Stomach smooth muscle (tissue), 2 donors: ENCODE results near the gene CNTN2.

Source experiments
- H3K27ac ChIP-seq: one replicate; pipeline ENCODE4 v1.7.0; 2013; ENCODE audit warnings: mild to moderate bottlenecking, low read length, inconsistent platforms
- H3K27me3 ChIP-seq, 2 donors: one replicate each; pipeline ENCODE4 v1.7.0; 2013; ENCODE audit warnings: low read length in 2 of 2; ENCODE audit not compliant: insufficient read depth in 2 of 2, control insufficient read depth in 1 of 2
- H3K36me3 ChIP-seq, 2 donors: one replicate each; pipeline ENCODE4 v1.7.0; 2013; ENCODE audit warnings: low read length in 2 of 2; ENCODE audit not compliant: control insufficient read depth in 2 of 2, insufficient read depth in 2 of 2
- H3K4me1 ChIP-seq: one replicate; pipeline ENCODE4 v1.7.0; 2013; ENCODE audit warnings: low read length; ENCODE audit not compliant: control insufficient read depth, insufficient read depth
- H3K4me3 ChIP-seq, 2 donors: one replicate each; pipeline ENCODE4 v1.7.0; 2013; ENCODE audit warnings: low read length in 2 of 2
- H3K9ac ChIP-seq, 2 donors: one replicate each; pipeline ENCODE4 v1.7.0; 2013; ENCODE audit warnings: low read length in 2 of 2, mild to moderate bottlenecking in 1 of 2
- H3K9me3 ChIP-seq, 2 donors: one replicate each; pipeline ENCODE4 v1.7.0; 2013; ENCODE audit warnings: low read length in 2 of 2; ENCODE audit not compliant: control insufficient read depth in 2 of 2
- donor health status: healthy.
- donor health status: Pancreatic carcinoma.

Gene CNTN2

DNA sequence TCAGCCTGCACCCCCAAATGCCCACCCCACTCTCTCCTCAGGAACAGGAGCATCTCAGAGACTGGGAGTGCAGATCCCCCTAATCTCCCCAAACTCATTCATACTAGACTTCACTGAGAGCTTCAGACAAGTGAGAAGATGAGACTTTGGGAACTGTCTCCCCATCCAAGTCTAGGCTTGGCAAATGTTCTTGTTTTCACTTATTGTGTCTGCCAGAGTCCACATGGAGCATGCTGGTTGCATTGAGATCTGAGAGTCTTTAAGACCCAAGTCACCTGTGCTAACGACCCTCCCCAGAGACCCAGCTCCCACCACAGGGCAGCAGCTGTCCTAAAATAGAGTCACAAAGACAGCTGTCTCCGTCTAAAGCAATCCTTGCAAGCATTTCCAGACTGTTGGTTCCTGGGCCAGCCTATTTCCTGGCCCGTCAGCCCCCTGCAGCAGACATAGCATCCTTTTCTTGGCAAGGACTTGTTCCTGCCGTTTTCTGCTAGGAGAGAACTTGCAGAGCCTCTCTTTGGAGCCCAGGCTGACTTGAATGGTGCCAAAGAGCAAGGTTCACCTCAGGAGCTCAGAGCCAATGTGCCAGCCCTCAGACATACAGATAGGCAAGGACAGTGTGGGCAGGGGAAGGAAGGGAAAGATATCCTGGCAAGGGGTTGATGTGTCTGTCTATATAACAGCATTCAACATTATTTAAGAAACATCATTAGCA, 1.9 kb upstream of the CNTN2 start:
- no peaks in the 10 kb centered on the region for H3K36me3 ChIP-seq
- no peak overlapping the region for H3K4me3 ChIP-seq
- no peak overlapping the region for H3K9ac ChIP-seq
- peaks cover 7% of the 10 kb centered on the region for H3K4me1 ChIP-seq
- H3K9me3 ChIP-seq: no peaks in the 10 kb centered on the region
- H3K27ac ChIP-seq: no peak overlapping the region
- peaks cover 24 to 25% of the 10 kb centered on the region in 2 donors for H3K27me3 ChIP-seq

DNA sequence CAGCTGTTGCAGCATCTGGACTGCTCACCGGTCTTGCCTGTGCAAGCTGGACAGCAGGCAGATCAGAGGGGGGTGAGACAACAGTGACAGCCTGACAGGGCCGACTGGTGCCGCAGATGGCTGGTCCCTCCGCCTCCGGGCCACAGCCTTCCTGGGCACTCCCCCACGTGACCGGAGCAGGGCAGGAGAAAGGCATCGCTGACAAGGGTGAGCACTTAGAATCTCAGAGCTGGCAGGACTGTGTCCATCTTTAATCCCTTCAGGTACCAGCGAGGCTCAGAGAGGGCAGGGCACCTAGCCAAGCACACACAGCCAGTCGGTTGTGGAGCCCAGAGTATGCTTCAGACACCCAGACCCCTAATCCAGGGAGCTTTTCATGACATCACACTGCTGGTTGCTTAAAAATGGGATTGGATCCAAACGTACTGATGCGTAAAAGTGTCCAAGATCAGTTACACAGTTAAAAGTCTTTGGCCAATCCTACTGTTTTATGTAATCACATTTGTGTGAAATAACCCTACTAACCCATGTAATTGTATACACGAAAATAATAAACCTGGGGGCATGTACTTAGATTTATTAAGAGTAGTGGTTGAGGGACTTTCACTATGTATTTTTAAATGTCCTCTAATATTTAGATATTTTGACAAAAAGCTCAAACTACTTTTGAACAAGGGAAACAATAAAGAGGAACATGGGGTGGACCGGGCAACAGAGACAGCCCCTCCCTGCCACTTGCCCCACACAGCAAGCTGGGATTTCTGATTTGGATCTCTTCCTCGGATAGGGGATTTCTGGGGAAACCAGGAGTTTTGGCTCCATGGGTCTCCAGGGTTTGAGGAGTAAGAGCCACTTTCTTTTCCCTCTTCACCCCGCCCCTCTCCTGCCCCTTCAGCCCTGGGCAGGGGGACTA, 758 bp upstream of the CNTN2 start:
- no peaks in the 10 kb centered on the region for H3K36me3 ChIP-seq
- peaks cover 29% of the 10 kb centered on the region in 2 donors for H3K27me3 ChIP-seq
- H3K4me1 ChIP-seq: peaks cover 7% of the 10 kb centered on the region
- no peak overlapping the region for H3K4me3 ChIP-seq
- no peak overlapping the region for H3K27ac ChIP-seq
- H3K9me3 ChIP-seq: no peaks in the 10 kb centered on the region
- no peak overlapping the region for H3K9ac ChIP-seq

DNA sequence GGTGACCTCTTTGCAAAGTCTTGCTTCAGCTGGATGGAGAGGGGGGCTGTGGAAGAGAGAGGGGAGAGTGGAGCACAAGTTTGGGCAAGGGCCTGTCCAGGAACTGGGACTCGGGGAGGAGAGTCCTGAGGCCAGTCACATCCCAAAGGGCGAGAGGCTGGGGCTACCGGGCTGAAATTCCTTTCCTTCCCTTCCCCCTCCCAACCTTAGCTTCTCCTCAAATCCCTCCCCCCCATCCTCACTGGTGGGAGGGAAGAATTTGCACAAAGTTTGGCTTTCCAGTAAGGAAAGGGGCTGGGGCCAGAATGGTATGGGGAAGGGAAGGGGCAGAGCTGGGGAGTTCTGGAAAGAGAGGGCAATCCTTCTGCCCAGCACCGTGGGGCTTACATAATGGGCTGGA, 854 bp downstream of the CNTN2 start:
- Histone ChIP-seq H3K27me3 (peaks cover 34 to 35% of the 10 kb centered on the region in 2 donors), H3K9me3 (no peaks in the 10 kb centered on the region), H3K9ac (no peak overlapping the region), H3K27ac (no peak overlapping the region), H3K4me1 (peaks cover 7% of the 10 kb centered on the region), H3K4me3 (no peak overlapping the region), H3K36me3 (no peaks in the 10 kb centered on the region)

DNA sequence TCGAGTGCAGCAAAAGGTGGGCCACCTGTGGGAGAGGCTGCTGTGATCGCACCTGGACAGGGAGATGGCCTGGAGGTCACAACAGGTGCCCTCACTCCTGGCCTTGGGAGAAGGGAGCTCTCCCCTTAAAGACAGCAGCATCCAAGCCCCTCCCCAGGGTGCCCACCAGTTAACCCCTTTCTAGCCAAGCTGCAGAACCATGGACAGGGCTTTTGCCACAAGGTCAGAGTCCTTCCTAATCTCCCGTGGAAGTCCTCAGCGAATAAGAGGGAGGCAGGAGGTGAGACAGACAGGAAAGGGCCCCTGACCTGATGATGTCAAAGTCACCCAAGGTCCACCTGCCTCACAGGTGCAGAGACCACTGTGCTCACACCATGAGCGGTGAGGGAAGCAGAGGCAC, 1.7 kb downstream of the CNTN2 start:
- Histone ChIP-seq H3K27ac (no peak overlapping the region), H3K9me3 (no peaks in the 10 kb centered on the region), H3K9ac (no peak overlapping the region), H3K4me1 (peaks cover 7% of the 10 kb centered on the region), H3K4me3 (no peak overlapping the region), H3K36me3 (no peaks in the 10 kb centered on the region), H3K27me3 (peaks cover 34 to 35% of the 10 kb centered on the region in 2 donors)

DNA sequence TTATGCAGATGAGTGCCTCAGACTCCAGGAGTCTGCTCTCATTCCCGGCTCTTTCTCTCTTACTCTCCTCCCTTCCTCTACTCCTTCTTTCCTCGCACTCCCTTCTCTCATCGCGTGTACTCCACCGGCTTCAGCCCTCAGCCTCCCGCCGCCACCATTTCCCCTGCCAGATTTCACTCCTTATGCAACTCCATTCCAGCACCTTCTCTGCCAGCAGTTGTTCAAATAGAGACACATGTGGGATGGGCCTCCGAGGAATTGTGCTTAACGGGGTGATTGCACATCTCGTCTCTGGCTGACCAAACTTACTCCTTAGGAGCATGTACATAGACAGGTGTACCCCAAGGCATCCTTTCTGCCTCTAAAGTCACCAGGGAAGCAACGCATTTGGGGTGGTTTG, 2.1 kb downstream of the CNTN2 start:
- H3K9ac ChIP-seq: no peak overlapping the region
- H3K27ac ChIP-seq: no peak overlapping the region
- peaks cover 7% of the 10 kb centered on the region for H3K4me1 ChIP-seq
- no peak overlapping the region for H3K4me3 ChIP-seq
- H3K27me3 ChIP-seq: peaks cover 34 to 35% of the 10 kb centered on the region in 2 donors
- no peaks in the 10 kb centered on the region for H3K9me3 ChIP-seq
- H3K36me3 ChIP-seq: no peaks in the 10 kb centered on the region

DNA sequence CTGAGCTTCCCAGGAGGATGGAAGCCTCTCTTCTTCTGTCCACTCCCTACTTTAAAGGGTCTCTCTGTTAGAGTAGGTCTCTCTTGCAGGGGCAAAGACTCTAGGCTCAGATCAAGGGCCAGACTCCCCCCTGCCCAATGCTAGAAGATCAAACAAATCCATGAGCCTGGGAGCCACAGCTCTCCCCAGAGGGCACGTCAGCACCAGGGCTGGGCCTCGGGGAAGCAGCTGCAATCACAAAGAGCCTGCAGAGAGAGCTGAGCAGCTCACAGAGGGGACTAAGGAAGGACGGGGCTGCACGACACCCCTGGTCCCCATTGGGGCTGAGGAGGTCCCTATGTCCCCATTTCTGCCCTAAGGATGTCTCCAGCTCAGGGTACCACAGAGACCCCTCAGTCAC, 3.9 kb downstream of the CNTN2 start:
- H3K27ac ChIP-seq: no peak overlapping the region
- no peak overlapping the region for H3K4me3 ChIP-seq
- H3K9ac ChIP-seq: no peak overlapping the region
- no peaks in the 10 kb centered on the region for H3K36me3 ChIP-seq
- H3K9me3 ChIP-seq: no peaks in the 10 kb centered on the region
- H3K4me1 ChIP-seq: peaks cover 7% of the 10 kb centered on the region
- peaks cover 30 to 32% of the 10 kb centered on the region in 2 donors for H3K27me3 ChIP-seq

DNA sequence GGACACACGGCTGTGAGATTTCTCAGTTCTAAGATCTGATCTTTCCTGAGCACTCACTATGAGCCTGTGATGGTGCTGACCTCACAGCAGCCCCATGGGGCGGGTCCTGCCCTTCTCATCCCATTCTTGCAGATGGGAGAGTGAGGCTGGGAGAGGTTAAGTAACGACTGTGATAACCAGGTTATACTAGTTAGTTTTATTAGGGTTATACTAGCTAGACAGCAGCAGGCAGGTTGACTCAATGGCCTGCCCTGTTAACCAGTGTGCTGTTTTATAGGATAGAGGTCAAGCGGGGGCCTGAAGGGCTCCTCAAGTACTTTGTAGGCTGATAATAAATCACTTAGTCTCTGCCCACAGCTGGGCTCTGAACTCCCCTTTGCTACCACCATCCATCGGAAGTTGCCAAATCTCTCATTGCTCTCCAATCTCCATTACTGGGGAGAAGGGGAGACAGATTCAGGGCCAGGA, 4.8 kb downstream of the CNTN2 start:
- Histone ChIP-seq H3K27me3 (peaks cover 26 to 27% of the 10 kb centered on the region in 2 donors), H3K4me1 (peaks cover 7% of the 10 kb centered on the region), H3K4me3 (no peak overlapping the region), H3K9ac (no peak overlapping the region), H3K27ac (no peak overlapping the region), H3K36me3 (no peaks in the 10 kb centered on the region), H3K9me3 (no peaks in the 10 kb centered on the region)

DNA sequence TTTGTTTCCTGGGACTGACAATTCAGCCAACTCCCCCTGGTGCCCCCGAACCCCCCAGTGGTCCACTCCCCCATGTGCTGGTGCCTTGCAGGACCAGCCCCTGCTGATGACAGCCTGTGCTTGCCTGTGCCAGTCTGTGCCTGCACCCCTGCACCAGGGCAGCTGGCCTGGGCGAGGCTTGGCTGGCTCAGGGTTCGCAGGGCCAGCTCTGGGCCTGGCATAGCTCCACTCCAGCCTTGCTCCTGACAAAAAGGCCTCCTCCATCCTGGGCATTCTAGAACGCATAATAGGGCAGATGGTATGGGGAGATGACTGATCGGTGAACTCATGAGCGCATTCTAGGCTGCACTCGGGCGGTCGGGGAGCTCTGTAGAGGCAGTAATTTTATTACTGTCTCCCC, 5.4 kb downstream of the CNTN2 start:
- H3K4me3 ChIP-seq: no peak overlapping the region
- H3K27ac ChIP-seq: no peak overlapping the region
- peaks cover 3% of the 10 kb centered on the region for H3K4me1 ChIP-seq
- H3K36me3 ChIP-seq: no peaks in the 10 kb centered on the region
- H3K27me3 ChIP-seq: peaks cover 26 to 27% of the 10 kb centered on the region in 2 donors
- H3K9ac ChIP-seq: no peak overlapping the region
- no peaks in the 10 kb centered on the region for H3K9me3 ChIP-seq

DNA sequence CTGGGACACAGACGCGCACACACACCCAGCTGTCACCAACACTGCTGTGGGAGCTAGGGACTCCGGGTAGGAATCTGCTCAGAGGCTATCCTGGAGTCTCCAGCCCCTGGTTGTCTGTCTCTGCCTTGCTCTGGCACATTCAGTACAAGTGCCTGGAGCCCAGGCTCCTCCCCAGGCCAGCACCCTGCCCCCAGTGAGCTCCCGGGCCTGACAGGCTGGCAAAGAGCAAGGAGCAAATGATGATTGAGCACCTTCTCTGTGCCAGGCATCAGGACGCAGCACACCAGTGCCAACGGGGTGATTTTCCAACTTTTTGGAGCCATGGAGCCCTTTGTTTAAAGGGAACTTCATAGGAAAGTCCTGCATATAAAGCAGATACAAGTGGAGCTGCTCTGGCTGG, 6.5 kb downstream of the CNTN2 start:
- H3K36me3 ChIP-seq: no peaks in the 10 kb centered on the region
- peaks cover 18 to 25% of the 10 kb centered on the region in 2 donors for H3K27me3 ChIP-seq
- H3K4me3 ChIP-seq: no peak overlapping the region
- no peak overlapping the region for H3K27ac ChIP-seq
- no peak overlapping the region for H3K9ac ChIP-seq
- H3K9me3 ChIP-seq: no peaks in the 10 kb centered on the region
- H3K4me1 ChIP-seq: peaks cover 2% of the 10 kb centered on the region

DNA sequence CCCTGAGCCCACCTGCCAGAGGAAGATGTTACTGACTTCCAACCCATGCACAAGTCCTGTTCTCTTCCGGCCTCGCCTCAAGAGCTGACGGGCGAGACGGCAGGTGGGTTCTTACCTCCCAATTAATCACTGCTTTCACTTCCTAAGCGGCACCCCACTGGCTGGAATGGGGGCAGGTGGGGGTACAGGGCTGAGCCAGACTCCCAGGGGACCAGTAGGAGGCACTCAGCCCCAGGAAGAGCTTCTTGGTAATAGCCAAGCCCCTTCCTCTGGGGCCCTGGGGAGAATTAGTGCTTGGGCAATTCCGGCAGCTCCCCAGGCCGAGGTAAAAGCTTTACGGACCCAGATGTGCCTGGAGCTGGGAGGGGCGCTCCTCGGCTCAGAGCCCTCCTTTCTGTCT, 9.7 kb downstream of the CNTN2 start:
- H3K9ac ChIP-seq: no peak overlapping the region

More for the DNA sequence above, 9.7 kb downstream of the CNTN2 start:
- Histone ChIP-seq H3K36me3 (no peaks in the 10 kb centered on the region), H3K27ac (no peak overlapping the region), H3K4me1 (no peaks in the 10 kb centered on the region), H3K27me3 (peaks cover 3% of the 10 kb centered on the region in 2 donors), H3K4me3 (no peak overlapping the region), H3K9me3 (no peaks in the 10 kb centered on the region)
